ENCODE results near the gene ALG8.
A peak's percentile ranks its signal among the peaks of the same experiment; 100 is the strongest.
"Not testable (repeated sequence)": the region's sequence is repeated elsewhere in the genome, so short reads cannot be mapped to it uniquely, and the experiment has no call there.

ALG8 gene

DNA sequence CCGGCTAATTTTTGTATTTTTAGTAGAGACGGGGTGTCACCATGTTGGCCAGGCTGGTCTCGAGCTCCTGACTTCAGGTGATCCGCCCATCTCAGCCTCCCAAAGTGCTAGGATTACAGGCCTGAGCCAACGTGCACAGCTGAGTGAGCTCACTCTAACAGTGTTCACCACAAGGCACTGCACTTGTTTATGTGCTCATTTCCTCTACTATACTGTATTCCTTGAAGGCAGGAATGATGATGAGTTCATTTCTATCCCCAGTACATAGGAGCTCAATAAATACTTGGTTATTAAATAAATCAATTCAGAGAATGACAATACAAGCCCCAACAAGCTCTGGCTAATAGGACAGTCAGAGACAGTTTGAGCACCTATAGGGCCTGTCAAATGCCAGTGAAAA lies 29.1 kb downstream of the ALG8 start:
- DNase-seq (ENCODE audit: low spot score in 2 of 2) (no peak), ATAC-seq (replicated peaks; ENCODE audit: extremely low read depth, poor library complexity, severe bottlenecking) (no peak)
- H3K4me3 Mint-ChIP-seq, result no peak overlapping the region
- H3K4me1 Mint-ChIP-seq, result no peaks in the 10 kb centered on the region
- H3K9me3 Mint-ChIP-seq, result no peaks in the 10 kb centered on the region
- no peaks in the 10 kb centered on the region for H3K27me3 Mint-ChIP-seq
- H3K27ac Mint-ChIP-seq (ENCODE audit: low read depth), result no peak overlapping the region
- H3K36me3 Mint-ChIP-seq (ENCODE audit: insufficient read depth), result peaks cover 31% of the 10 kb centered on the region

GRCh38 chr11:78109081-78110015 lies 30.1 kb downstream of the ALG8 start:
- no peak for ATAC-seq (replicated peaks; ENCODE audit: extremely low read depth, poor library complexity, severe bottlenecking)
- H3K27ac Mint-ChIP-seq (ENCODE audit: low read depth), result no peak overlapping the region
- H3K27me3 Mint-ChIP-seq, result no peaks in the 10 kb centered on the region
- H3K36me3 Mint-ChIP-seq (ENCODE audit: insufficient read depth), result peaks cover 28% of the 10 kb centered on the region
- no peak for DNase-seq (ENCODE audit: low spot score in 2 of 2)
- no peak overlapping the region for H3K4me3 Mint-ChIP-seq
- H3K4me1 Mint-ChIP-seq, result no peaks in the 10 kb centered on the region
- no peaks in the 10 kb centered on the region for H3K9me3 Mint-ChIP-seq

- no peaks in the 10 kb centered on the region for H3K9me3 Mint-ChIP-seq
- no peak overlapping the region for H3K27ac Mint-ChIP-seq (ENCODE audit: low read depth)
- DNase-seq (ENCODE audit: low spot score in 2 of 2) (no peak), ATAC-seq (replicated peaks; ENCODE audit: extremely low read depth, poor library complexity, severe bottlenecking) (no peak)
- no peaks in the 10 kb centered on the region for H3K4me1 Mint-ChIP-seq
- H3K4me3 Mint-ChIP-seq, result no peak overlapping the region
- H3K36me3 Mint-ChIP-seq (ENCODE audit: insufficient read depth), result peaks cover 18% of the 10 kb centered on the region
- no peaks in the 10 kb centered on the region for H3K27me3 Mint-ChIP-seq
Observed at GRCh38 chr11:78100676-78101472, 38.6 kb downstream of the ALG8 start.

DNA sequence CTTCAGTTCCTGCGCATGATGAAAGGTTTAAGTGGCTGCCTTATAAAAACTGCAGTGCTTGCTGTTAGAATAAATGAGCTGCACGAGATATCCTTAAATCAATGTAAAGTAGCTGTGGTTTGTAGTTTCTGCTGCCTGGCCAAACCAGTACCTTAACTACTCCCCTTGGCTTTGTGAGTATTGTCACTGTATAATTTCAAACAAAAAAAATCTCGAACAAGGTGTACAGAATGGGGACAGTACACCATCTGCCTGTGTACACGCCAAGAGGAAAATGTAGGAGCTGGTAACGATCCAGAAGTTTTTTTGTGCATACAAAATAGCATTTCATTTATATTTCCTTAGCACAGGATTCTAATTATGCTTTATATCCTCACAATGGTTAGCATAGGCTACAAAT lies 39.2 kb downstream of the ALG8 start:
- no peak for DNase-seq (ENCODE audit: low spot score in 2 of 2)
- no peaks in the 10 kb centered on the region for H3K27me3 Mint-ChIP-seq
- no peaks in the 10 kb centered on the region for H3K9me3 Mint-ChIP-seq
- H3K36me3 Mint-ChIP-seq (ENCODE audit: insufficient read depth), result peaks cover 18% of the 10 kb centered on the region
- no peak for ATAC-seq (replicated peaks; ENCODE audit: extremely low read depth, poor library complexity, severe bottlenecking)
- no peak overlapping the region for H3K27ac Mint-ChIP-seq (ENCODE audit: low read depth)
- H3K4me1 Mint-ChIP-seq, result no peaks in the 10 kb centered on the region
- no peak overlapping the region for H3K4me3 Mint-ChIP-seq

- Mint-ChIP-seq H3K4me1 (no peaks in the 10 kb centered on the region), H3K36me3 (ENCODE audit: insufficient read depth) (peaks cover 18% of the 10 kb centered on the region), H3K27me3 (no peaks in the 10 kb centered on the region), H3K9me3 (no peaks in the 10 kb centered on the region), H3K27ac (ENCODE audit: low read depth) (no peak overlapping the region), H3K4me3 (no peak overlapping the region)
- no peak for ATAC-seq (replicated peaks; ENCODE audit: extremely low read depth, poor library complexity, severe bottlenecking)
- no peak for DNase-seq (ENCODE audit: low spot score in 2 of 2)
Observed at GRCh38 chr11:78099666-78100065, 39.8 kb downstream of the ALG8 start.

GRCh38 chr11:78097666-78098385 lies 41.6 kb downstream of the ALG8 start:
- H3K36me3 Mint-ChIP-seq (ENCODE audit: insufficient read depth), result peaks cover 12% of the 10 kb centered on the region
- H3K9me3 Mint-ChIP-seq, result no peaks in the 10 kb centered on the region
- ATAC-seq (replicated peaks; ENCODE audit: extremely low read depth, poor library complexity, severe bottlenecking), result no peak
- no peak overlapping the region for H3K27ac Mint-ChIP-seq (ENCODE audit: low read depth)
- H3K4me3 Mint-ChIP-seq, result no peak overlapping the region
- no peaks in the 10 kb centered on the region for H3K27me3 Mint-ChIP-seq
- DNase-seq (ENCODE audit: low spot score in 2 of 2), result no peak
- no peaks in the 10 kb centered on the region for H3K4me1 Mint-ChIP-seq

DNA sequence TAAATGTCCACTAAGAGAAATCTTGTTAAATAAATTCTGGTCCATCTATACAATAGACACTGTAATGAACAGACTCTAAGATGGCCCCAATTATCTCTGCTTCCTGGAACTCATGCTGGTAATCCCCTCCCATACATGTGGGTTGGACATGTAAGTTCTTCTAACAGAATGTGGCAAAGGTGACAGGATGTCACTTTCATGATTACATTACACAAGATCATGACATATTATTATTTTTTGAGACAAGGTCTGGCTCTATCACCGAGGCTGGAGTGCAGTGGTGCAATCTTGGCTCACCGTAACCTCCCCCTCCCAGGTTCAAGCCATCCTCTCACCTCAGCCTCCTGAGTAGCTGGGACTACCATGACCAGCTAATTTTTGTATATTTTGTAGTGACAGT lies 45.2 kb downstream of the ALG8 start:
- H3K27me3 Mint-ChIP-seq, result no peaks in the 10 kb centered on the region
- H3K36me3 Mint-ChIP-seq (ENCODE audit: insufficient read depth), result no peaks in the 10 kb centered on the region
- H3K4me1 Mint-ChIP-seq, result no peaks in the 10 kb centered on the region
- no peaks in the 10 kb centered on the region for H3K9me3 Mint-ChIP-seq
- ATAC-seq (replicated peaks; ENCODE audit: extremely low read depth, poor library complexity, severe bottlenecking) (peak; percentile 64), DNase-seq (ENCODE audit: low spot score in 2 of 2) (no peak)
- no peak overlapping the region for H3K4me3 Mint-ChIP-seq
- no peak overlapping the region for H3K27ac Mint-ChIP-seq (ENCODE audit: low read depth)

DNA sequence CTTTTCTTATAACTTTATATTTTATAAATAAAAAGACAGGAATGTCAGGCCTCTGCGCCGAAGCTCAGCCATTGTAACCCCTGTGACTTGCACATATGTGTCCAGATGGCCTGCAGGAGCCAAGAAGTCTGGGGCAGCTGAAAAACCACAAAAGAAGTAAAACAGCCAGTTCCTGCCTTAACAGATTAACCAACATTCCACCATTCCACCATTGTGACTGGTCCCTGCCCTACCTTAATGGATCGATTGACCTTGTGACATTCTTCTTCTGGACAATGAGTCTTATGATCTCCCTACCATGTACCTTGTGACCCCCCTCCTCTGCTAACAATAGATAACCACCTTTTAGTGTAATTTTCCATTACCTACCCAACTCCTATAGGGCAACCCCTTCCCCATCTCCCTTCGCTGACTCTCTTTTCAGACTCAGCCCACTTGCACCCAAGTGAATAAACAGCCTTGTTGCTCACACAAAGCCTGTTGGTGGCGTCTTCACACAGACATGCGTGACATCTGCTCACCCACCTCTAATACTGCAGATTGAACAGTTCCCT lies 52.8 kb downstream of the ALG8 start:
- H3K4me1 Mint-ChIP-seq; ATAC-seq (replicated peaks; ENCODE audit: extremely low read depth, poor library complexity, severe bottlenecking); H3K9me3 Mint-ChIP-seq; H3K36me3 Mint-ChIP-seq (ENCODE audit: insufficient read depth); H3K27ac Mint-ChIP-seq (ENCODE audit: low read depth); H3K4me3 Mint-ChIP-seq; H3K27me3 Mint-ChIP-seq; DNase-seq (ENCODE audit: low spot score in 2 of 2): not testable (repeated sequence)

- H3K36me3 Mint-ChIP-seq (ENCODE audit: insufficient read depth), result no peaks in the 10 kb centered on the region
- ATAC-seq (replicated peaks; ENCODE audit: extremely low read depth, poor library complexity, severe bottlenecking), result no peak
Observed at GRCh38 chr11:78085972-78086371, 53.5 kb downstream of the ALG8 start.

GRCh38 chr11:78084506-78084905 lies 54.9 kb downstream of the ALG8 start:
- not testable (repeated sequence) for H3K36me3 Mint-ChIP-seq (ENCODE audit: insufficient read depth); DNase-seq (ENCODE audit: low spot score in 2 of 2); H3K4me3 Mint-ChIP-seq; H3K9me3 Mint-ChIP-seq; H3K27me3 Mint-ChIP-seq; ATAC-seq (replicated peaks; ENCODE audit: extremely low read depth, poor library complexity, severe bottlenecking); H3K27ac Mint-ChIP-seq (ENCODE audit: low read depth)
- peaks cover 14% of the 10 kb centered on the region for H3K4me1 Mint-ChIP-seq

More at GRCh38 chr11:78085972-78086371, 53.5 kb downstream of the ALG8 start:
- no peaks in the 10 kb centered on the region for H3K27me3 Mint-ChIP-seq
- H3K4me3 Mint-ChIP-seq, result no peak overlapping the region
- no peaks in the 10 kb centered on the region for H3K9me3 Mint-ChIP-seq
- peaks cover 11% of the 10 kb centered on the region for H3K4me1 Mint-ChIP-seq
- no peak for DNase-seq (ENCODE audit: low spot score in 2 of 2)
- no peak overlapping the region for H3K27ac Mint-ChIP-seq (ENCODE audit: low read depth)

DNA sequence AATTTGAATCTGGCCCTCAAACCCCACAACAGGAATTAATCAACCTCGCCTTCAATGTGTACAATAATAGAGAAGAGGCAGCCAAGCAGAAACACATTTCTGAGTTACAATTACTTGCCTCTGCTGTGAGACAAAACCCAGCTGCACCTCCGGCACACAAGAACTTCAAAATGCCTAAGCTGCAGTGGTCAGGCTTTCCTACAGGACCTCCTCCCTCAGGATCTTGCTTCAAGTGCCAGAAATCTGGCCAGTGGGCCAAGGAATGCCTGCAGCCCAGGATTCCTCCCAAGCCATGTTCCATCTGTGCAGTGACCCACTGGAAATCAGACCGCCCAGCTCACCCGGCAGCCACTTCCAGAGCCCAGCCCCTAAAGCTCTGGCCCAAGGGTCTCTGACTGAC lies 56.4 kb downstream of the ALG8 start:
- H3K27me3 Mint-ChIP-seq, result no peaks in the 10 kb centered on the region
- no peak overlapping the region for H3K27ac Mint-ChIP-seq (ENCODE audit: low read depth)
- no peaks in the 10 kb centered on the region for H3K9me3 Mint-ChIP-seq
- H3K4me3 Mint-ChIP-seq, result no peak overlapping the region
- ATAC-seq (replicated peaks; ENCODE audit: extremely low read depth, poor library complexity, severe bottlenecking), result no peak
- DNase-seq (ENCODE audit: low spot score in 2 of 2), result no peak
- H3K36me3 Mint-ChIP-seq (ENCODE audit: insufficient read depth), result peaks cover 2% of the 10 kb centered on the region
- H3K4me1 Mint-ChIP-seq, result peaks cover 20% of the 10 kb centered on the region

DNA sequence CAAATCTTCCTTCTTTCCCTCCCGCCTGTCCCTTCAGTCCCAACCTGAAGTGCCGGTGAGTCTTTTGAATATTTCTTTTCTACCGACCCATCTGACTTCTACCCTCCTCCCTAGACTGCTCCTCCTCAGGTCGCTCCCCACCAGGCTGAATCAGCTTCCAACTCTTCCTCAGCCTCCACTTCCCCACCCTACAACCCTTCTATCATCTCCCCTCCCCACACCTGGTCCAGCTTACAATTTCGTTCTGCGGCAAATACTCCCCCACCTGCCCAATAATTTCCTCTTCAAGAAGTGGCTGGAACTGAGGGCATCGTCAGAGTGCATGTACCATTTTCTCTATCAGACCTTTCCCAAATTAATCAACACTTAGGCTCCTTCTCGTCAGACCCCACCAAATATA lies 57.3 kb downstream of the ALG8 start:
- peaks cover 2% of the 10 kb centered on the region for H3K36me3 Mint-ChIP-seq (ENCODE audit: insufficient read depth)
- DNase-seq (ENCODE audit: low spot score in 2 of 2) (no peak), ATAC-seq (replicated peaks; ENCODE audit: extremely low read depth, poor library complexity, severe bottlenecking) (no peak)
- peak overlapping the region; percentile 66 for H3K4me3 Mint-ChIP-seq
- peak overlapping the region; percentile 47 for H3K27ac Mint-ChIP-seq (ENCODE audit: low read depth)
- H3K4me1 Mint-ChIP-seq, result peaks cover 25% of the 10 kb centered on the region
- no peaks in the 10 kb centered on the region for H3K27me3 Mint-ChIP-seq
- no peaks in the 10 kb centered on the region for H3K9me3 Mint-ChIP-seq
